GM18868 (cell line): ENCODE data around the gene SLC16A7.
A peak's percentile ranks its signal among the peaks of the same experiment; 100 is the strongest.

Experiments
- ATAC-seq: cut with Tn5 transposase; IDR thresholded peaks from one replicate; pipeline ENCODE4 v1.9.1; 2021; ENCODE audit warnings: mild to moderate bottlenecking, moderate library complexity; ENCODE audit not compliant: unreplicated experiment

The SLC16A7 gene

GRCh38 chr12:59619461-59620240, 23.8 kb downstream of the SLC16A7 start:
- peak; percentile 61 for ATAC-seq

GRCh38 chr12:59620326-59620725, 24.5 kb downstream of the SLC16A7 start:
- ATAC-seq = peak; percentile 65

GRCh38 chr12:59624732-59625460, 29.1 kb downstream of the SLC16A7 start:
- no peak for ATAC-seq

- no peak for ATAC-seq
Observed at GRCh38 chr12:59626382-59626781, 30.6 kb downstream of the SLC16A7 start.

GRCh38 chr12:59627582-59627981, 31.8 kb downstream of the SLC16A7 start:
- ATAC-seq = no peak

- ATAC-seq = no peak
Observed at GRCh38 chr12:59629890-59630289, 34.1 kb downstream of the SLC16A7 start.

GRCh38 chr12:59632408-59632807, 36.6 kb downstream of the SLC16A7 start:
- ATAC-seq = no peak

- no peak for ATAC-seq
Observed at GRCh38 chr12:59634254-59634653, 38.4 kb downstream of the SLC16A7 start.

GRCh38 chr12:59636945-59637691, 41.3 kb downstream of the SLC16A7 start:
- ATAC-seq = peak; percentile 73

GRCh38 chr12:59637692-59638070, 41.9 kb downstream of the SLC16A7 start:
- ATAC-seq = no peak

- peak; percentile 50 for ATAC-seq
Observed at GRCh38 chr12:59643550-59643949, 47.7 kb downstream of the SLC16A7 start.

GRCh38 chr12:59645242-59645641, 49.4 kb downstream of the SLC16A7 start:
- no peak for ATAC-seq

- no peak for ATAC-seq
Observed at GRCh38 chr12:59646636-59647035, 50.8 kb downstream of the SLC16A7 start.

- ATAC-seq = no peak
Observed at GRCh38 chr12:59649203-59649602, 53.4 kb downstream of the SLC16A7 start.

- ATAC-seq = no peak
Observed at GRCh38 chr12:59650588-59651228, 54.9 kb downstream of the SLC16A7 start.

GRCh38 chr12:59651229-59651920, 55.5 kb downstream of the SLC16A7 start:
- ATAC-seq = no peak

- no peak for ATAC-seq
Observed at GRCh38 chr12:59652130-59652529, 56.3 kb downstream of the SLC16A7 start.

GRCh38 chr12:59654061-59654460, 58.2 kb downstream of the SLC16A7 start:
- no peak for ATAC-seq

GRCh38 chr12:59657266-59657665, 61.4 kb downstream of the SLC16A7 start:
- ATAC-seq = no peak

GRCh38 chr12:59657711-59658110, 61.9 kb downstream of the SLC16A7 start:
- ATAC-seq = no peak
